Activated CD4-positive, alpha-beta memory T cell treated with anti-CD3 and anti-CD28 coated beads, Interleukin-2, amount 10 ng/mL, durations not matched to agents 7 days and 5 days (primary cell): Measurements from ENCODE around the gene UTRN. TPM values are rescaled to one million over a fixed set of nuclear protein-coding genes. Genes with fewer than 3 reads are reported as not detected.

Experiments
- CTCF ChIA-PET: fragments of 350-600 bp; sonication (Branson Sonifier 250); formaldehyde crosslinking; loops from one replicate; lab custom pipeline; 2021; ENCODE audit warnings: antibody characterized with exemption, inconsistent platforms; lab: Charles Lee
- POLR2A ChIA-PET: fragments of 350-600 bp; sonication (Branson Sonifier 250); formaldehyde crosslinking; loops from one replicate; lab custom pipeline; 2021; ENCODE audit warnings: antibody characterized with exemption; lab: Charles Lee
- DNase-seq: peaks from one replicate; pipeline ENCODE4 v3.0.0-alpha.2; 2020
- H3K27ac Mint-ChIP-seq: one replicate; pipeline ENCODE4 v1.8.0; 2021; ENCODE audit warnings: mild to moderate bottlenecking, mixed read lengths
- H3K27me3 Mint-ChIP-seq: one replicate; pipeline ENCODE4 v1.8.0; 2021; ENCODE audit warnings: mixed read lengths
- H3K36me3 Mint-ChIP-seq: one replicate; pipeline ENCODE4 v1.8.0; 2021; ENCODE audit warnings: low read depth, mixed read lengths
- H3K4me1 Mint-ChIP-seq: one replicate; pipeline ENCODE4 v1.8.0; 2021; ENCODE audit warnings: mixed read lengths
- H3K4me3 Mint-ChIP-seq: one replicate; pipeline ENCODE4 v1.8.0; 2021; ENCODE audit warnings: mild to moderate bottlenecking, mixed read lengths
- H3K9me3 Mint-ChIP-seq: one replicate; pipeline ENCODE4 v1.8.0; 2021; ENCODE audit warnings: mixed read lengths
- total RNA-seq, 2 experiments: library from RNA; stranded (reverse); gene quantifications; one replicate each; pipeline ENCODE4 v1.2.3, GENCODE V29; 2021

The UTRN gene
- 100 to 1,000 TPM; 140 to 146 TPM for total RNA-seq

GRCh38 chr6:144284783-144285547 is at the start of gene UTRN:
UTRN (plus strand) TSS chr6:144285335; CDS start chr6:144291829, 6,494 bp downstream.
- ChIA-PET CTCF (interaction anchor here (1.0 to 2.5 kb wide), 4 partner anchors 26 to 197 kb away, joined by 3 to 13 read pairs (median 4); no protein-coding TSS in a partner anchor), POLR2A (interaction anchor here (1.8 kb wide), 1 partner anchor 21 kb away, joined by 12 read pairs; no protein-coding TSS in a partner anchor)
- H3K27ac Mint-ChIP-seq, result peak within 1 kb of the TSS; percentile 71
- peaks cover 24% of the 10 kb centered on the region for H3K27me3 Mint-ChIP-seq
- H3K4me3 Mint-ChIP-seq, result peak within 1 kb of the TSS; percentile 89
- DNase-seq, result peak; percentile 54
- no peaks in the 10 kb centered on the region for H3K36me3 Mint-ChIP-seq
- H3K9me3 Mint-ChIP-seq, result no peaks in the 10 kb centered on the region
- peaks cover 21% of the 10 kb centered on the region for H3K4me1 Mint-ChIP-seq

GRCh38 chr6:144244688-144245087 is 40.4 kb upstream of the UTRN start:
- ChIA-PET POLR2A (no interaction called here), CTCF (no interaction called here)
- H3K36me3 Mint-ChIP-seq, result no peaks in the 10 kb centered on the region

GRCh38 chr6:144246988-144247387 is 38.1 kb upstream of the UTRN start:
- Mint-ChIP-seq H3K27ac (no peak overlapping the region), H3K36me3 (no peaks in the 10 kb centered on the region), H3K4me3 (no peak overlapping the region), H3K27me3 (peaks cover 18% of the 10 kb centered on the region), H3K4me1 (peaks cover 25% of the 10 kb centered on the region), H3K9me3 (no peaks in the 10 kb centered on the region)
- CTCF ChIA-PET, result no interaction called here
- no peak for DNase-seq
- POLR2A ChIA-PET, result no interaction called here

More at GRCh38 chr6:144244688-144245087, 40.4 kb upstream of the UTRN start:
- DNase-seq, result no peak
- Mint-ChIP-seq H3K27me3 (peaks cover 22% of the 10 kb centered on the region), H3K4me3 (no peak overlapping the region), H3K27ac (no peak overlapping the region), H3K9me3 (no peaks in the 10 kb centered on the region), H3K4me1 (peaks cover 15% of the 10 kb centered on the region)

GRCh38 chr6:144248003-144248402 is 37.1 kb upstream of the UTRN start:
- no peaks in the 10 kb centered on the region for H3K36me3 Mint-ChIP-seq
- H3K4me3 Mint-ChIP-seq, result no peak overlapping the region
- peaks cover 11% of the 10 kb centered on the region for H3K27me3 Mint-ChIP-seq
- POLR2A ChIA-PET, result interaction anchor here (1.3 kb wide), 1 partner anchor 31 kb away, joined by 3 read pairs; no protein-coding TSS in a partner anchor
- no peak for DNase-seq
- no peak overlapping the region for H3K27ac Mint-ChIP-seq
- CTCF ChIA-PET, result interaction anchor here (0.6 kb wide), 2 partner anchors 8 to 159 kb away, joined by 3 to 4 read pairs; no protein-coding TSS in a partner anchor
- no peaks in the 10 kb centered on the region for H3K9me3 Mint-ChIP-seq
- peaks cover 25% of the 10 kb centered on the region for H3K4me1 Mint-ChIP-seq

GRCh38 chr6:144248476-144249301 is 36.4 kb upstream of the UTRN start:
- DNase-seq, result no peak
- CTCF ChIA-PET, result interaction anchor here (0.6 to 0.8 kb wide), 4 partner anchors 7 to 160 kb away, joined by 3 to 4 read pairs (median 3); no protein-coding TSS in a partner anchor
- Mint-ChIP-seq H3K36me3 (no peaks in the 10 kb centered on the region), H3K9me3 (no peaks in the 10 kb centered on the region), H3K27ac (no peak overlapping the region), H3K4me3 (no peak overlapping the region), H3K27me3 (peaks cover 8% of the 10 kb centered on the region), H3K4me1 (peaks cover 25% of the 10 kb centered on the region)
- POLR2A ChIA-PET, result interaction anchor here (1.3 kb wide), 1 partner anchor 31 kb away, joined by 3 read pairs; no protein-coding TSS in a partner anchor

GRCh38 chr6:144250276-144250675 is 34.9 kb upstream of the UTRN start:
- no peaks in the 10 kb centered on the region for H3K36me3 Mint-ChIP-seq
- no peak overlapping the region for H3K4me3 Mint-ChIP-seq
- H3K27ac Mint-ChIP-seq, result no peak overlapping the region
- ChIA-PET CTCF (interaction anchor here (0.8 kb wide), 1 partner anchor 12 kb away, joined by 3 read pairs; no protein-coding TSS in a partner anchor), POLR2A (no interaction called here)
- no peak for DNase-seq
- no peaks in the 10 kb centered on the region for H3K9me3 Mint-ChIP-seq
- H3K27me3 Mint-ChIP-seq, result peaks cover 5% of the 10 kb centered on the region
- H3K4me1 Mint-ChIP-seq, result peaks cover 25% of the 10 kb centered on the region

- Mint-ChIP-seq H3K4me1 (peaks cover 22% of the 10 kb centered on the region), H3K27me3 (peaks cover 2% of the 10 kb centered on the region), H3K36me3 (no peaks in the 10 kb centered on the region), H3K4me3 (no peak overlapping the region), H3K27ac (no peak overlapping the region), H3K9me3 (no peaks in the 10 kb centered on the region)
- DNase-seq, result no peak
- ChIA-PET CTCF (no interaction called here), POLR2A (no interaction called here)
Observed at GRCh38 chr6:144252259-144252658, 32.9 kb upstream of the UTRN start.

- Mint-ChIP-seq H3K9me3 (no peaks in the 10 kb centered on the region), H3K4me3 (no peak overlapping the region), H3K27ac (no peak overlapping the region), H3K27me3 (no peaks in the 10 kb centered on the region), H3K4me1 (no peaks in the 10 kb centered on the region), H3K36me3 (no peaks in the 10 kb centered on the region)
- no peak for DNase-seq
- ChIA-PET POLR2A (no interaction called here), CTCF (interaction anchor here (1.0 kb wide), 1 partner anchor 41 kb away, joined by 4 read pairs; no protein-coding TSS in a partner anchor)
Observed at GRCh38 chr6:144259986-144260385, 25.1 kb upstream of the UTRN start.

GRCh38 chr6:144262470-144263369 is 22.4 kb upstream of the UTRN start:
- H3K27me3 Mint-ChIP-seq, result no peaks in the 10 kb centered on the region
- H3K27ac Mint-ChIP-seq, result no peak overlapping the region
- CTCF ChIA-PET, result interaction anchor here (0.8 to 1.1 kb wide), 2 partner anchors 157 to 216 kb away, joined by 3 read pairs; no protein-coding TSS in a partner anchor

GRCh38 chr6:144263786-144264185 is 21.3 kb upstream of the UTRN start:
- POLR2A ChIA-PET, result no interaction called here
- no peaks in the 10 kb centered on the region for H3K9me3 Mint-ChIP-seq
- DNase-seq, result no peak
- H3K36me3 Mint-ChIP-seq, result no peaks in the 10 kb centered on the region
- CTCF ChIA-PET, result no interaction called here
- H3K4me3 Mint-ChIP-seq, result no peak overlapping the region
- no peaks in the 10 kb centered on the region for H3K4me1 Mint-ChIP-seq
- H3K27me3 Mint-ChIP-seq, result no peaks in the 10 kb centered on the region
- H3K27ac Mint-ChIP-seq, result no peak overlapping the region

More at GRCh38 chr6:144262470-144263369, 22.4 kb upstream of the UTRN start:
- no peaks in the 10 kb centered on the region for H3K4me1 Mint-ChIP-seq
- no peaks in the 10 kb centered on the region for H3K36me3 Mint-ChIP-seq
- peak; percentile 28 for DNase-seq
- no peak overlapping the region for H3K4me3 Mint-ChIP-seq
- H3K9me3 Mint-ChIP-seq, result no peaks in the 10 kb centered on the region
- POLR2A ChIA-PET, result no interaction called here

GRCh38 chr6:144264270-144265060 is 20.7 kb upstream of the UTRN start:
- H3K27ac Mint-ChIP-seq, result no peak overlapping the region
- H3K27me3 Mint-ChIP-seq, result no peaks in the 10 kb centered on the region
- H3K4me3 Mint-ChIP-seq, result no peak overlapping the region
- H3K4me1 Mint-ChIP-seq, result no peaks in the 10 kb centered on the region
- no peaks in the 10 kb centered on the region for H3K9me3 Mint-ChIP-seq
- H3K36me3 Mint-ChIP-seq, result no peaks in the 10 kb centered on the region
- CTCF ChIA-PET, result no interaction called here
- POLR2A ChIA-PET, result no interaction called here
- no peak for DNase-seq

- Mint-ChIP-seq H3K27ac (no peak overlapping the region), H3K4me1 (no peaks in the 10 kb centered on the region), H3K27me3 (no peaks in the 10 kb centered on the region), H3K4me3 (no peak overlapping the region), H3K9me3 (no peaks in the 10 kb centered on the region), H3K36me3 (no peaks in the 10 kb centered on the region)
- ChIA-PET POLR2A (no interaction called here), CTCF (no interaction called here)
- no peak for DNase-seq
Observed at GRCh38 chr6:144265061-144265357, 20.1 kb upstream of the UTRN start.
